CD4-positive, alpha-beta T cell treated with Interleukin-2 at 100 ng/mL for 4 hours (primary cell): ENCODE data around the gene MUC21.
"Not testable (repeated sequence)": the region's sequence is repeated elsewhere in the genome, so short reads cannot be mapped to it uniquely, and the experiment has no call there.

Source experiments
- DNase-seq: peaks from one replicate; pipeline ENCODE4 v3.0.0-alpha.2; 2020; ENCODE audit warnings: low spot score

Gene MUC21

GRCh38 chr6:30969171-30969570 is 14.3 kb upstream of the MUC21 start:
- DNase-seq: not testable (repeated sequence)

DNA sequence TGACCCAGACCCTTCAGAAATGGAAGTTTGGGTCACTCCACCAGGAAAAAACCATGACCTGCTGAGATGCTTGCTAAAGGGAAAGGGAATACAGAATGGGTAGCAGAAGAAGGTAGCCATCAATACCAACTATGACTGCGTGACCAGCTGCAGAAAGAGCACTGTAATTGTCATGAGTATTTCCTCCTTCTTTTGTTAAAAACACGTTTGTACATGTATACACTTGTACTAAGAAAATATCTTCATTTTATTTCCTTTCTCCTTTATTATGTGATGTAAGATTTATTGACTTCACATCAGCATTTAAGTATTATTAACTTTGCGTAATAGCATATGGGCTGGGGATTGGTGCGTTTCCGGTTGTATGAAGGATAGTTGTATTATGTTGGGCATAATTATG is 12.6 kb upstream of the MUC21 start:
- no peak for DNase-seq

DNA sequence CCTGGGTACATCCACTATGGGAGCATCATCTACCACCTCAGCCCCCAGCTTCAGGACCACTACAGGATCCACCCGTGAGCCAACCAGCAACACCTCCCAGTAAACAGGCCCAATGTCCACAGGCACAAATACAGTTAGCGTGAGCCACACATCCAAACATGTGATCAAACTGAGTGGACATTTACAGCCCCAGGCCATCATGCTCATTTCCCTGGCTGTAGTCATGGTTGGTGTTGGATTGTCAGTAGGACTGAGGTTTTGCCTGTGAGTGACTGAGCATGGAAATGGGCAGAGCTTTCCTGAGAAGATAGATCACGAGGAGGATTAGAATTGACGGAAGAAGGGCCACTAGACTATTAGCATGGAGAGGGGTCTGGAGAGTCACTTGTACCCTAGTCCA is 10.7 kb upstream of the MUC21 start:
- no peak for DNase-seq

DNA sequence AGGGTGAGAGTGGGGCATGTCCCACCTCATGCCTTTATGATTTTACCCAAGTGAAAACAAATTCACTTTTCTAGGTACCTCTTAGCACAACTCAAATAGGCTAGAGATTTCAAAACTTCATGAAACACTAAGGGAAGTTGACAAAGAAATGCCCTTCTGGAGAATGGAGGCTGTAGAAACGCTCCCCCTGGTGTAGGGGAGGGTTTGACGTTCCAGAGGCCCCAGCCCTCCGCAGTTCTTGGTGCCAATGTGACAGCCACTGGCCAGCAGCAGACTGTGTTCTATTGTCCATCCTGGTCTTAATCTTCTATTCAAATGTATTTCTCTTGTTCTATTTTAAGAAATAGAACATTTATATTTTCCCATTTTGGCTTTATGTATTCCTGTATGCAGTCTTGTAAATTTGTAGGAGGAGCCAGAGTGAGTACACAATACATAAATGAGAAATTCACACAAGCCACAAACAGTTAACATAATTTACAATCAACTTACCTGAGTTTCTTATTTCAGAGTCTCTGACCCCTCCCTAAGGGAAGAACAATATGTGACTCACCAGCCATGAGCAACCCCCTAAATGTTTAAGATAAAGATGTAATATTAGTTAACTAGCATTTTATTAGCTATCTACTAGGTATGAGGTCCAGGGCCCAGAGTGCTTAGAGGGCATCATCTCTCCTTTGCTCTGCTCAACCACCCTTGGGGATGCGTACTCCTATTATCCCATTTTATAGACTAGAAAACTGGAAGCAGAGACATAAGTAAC is 8.8 kb upstream of the MUC21 start:
- no peak for DNase-seq

DNA sequence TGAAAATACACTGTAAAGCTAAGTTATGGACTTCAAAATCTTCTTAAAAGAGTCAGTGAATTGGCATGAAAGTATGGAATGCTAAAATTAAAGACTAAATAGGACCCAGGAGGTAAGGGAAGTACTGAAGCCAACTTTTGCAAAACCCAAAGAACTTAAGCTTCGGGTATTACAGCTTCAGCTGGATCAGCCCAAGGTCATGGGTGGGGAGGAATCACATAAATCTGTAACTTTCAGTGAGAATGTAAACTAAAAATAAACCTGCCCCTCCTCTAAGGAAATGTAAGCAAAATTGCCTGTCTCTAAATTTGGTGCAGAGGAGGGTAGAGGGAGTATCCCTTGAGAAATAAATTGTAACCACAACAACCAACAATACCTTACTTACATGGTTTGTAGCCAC is 4.4 kb upstream of the MUC21 start:
- DNase-seq: no peak

- DNase-seq: no peak
Measured at GRCh38 chr6:30979690-30980089, 3.8 kb upstream of the MUC21 start.

DNA sequence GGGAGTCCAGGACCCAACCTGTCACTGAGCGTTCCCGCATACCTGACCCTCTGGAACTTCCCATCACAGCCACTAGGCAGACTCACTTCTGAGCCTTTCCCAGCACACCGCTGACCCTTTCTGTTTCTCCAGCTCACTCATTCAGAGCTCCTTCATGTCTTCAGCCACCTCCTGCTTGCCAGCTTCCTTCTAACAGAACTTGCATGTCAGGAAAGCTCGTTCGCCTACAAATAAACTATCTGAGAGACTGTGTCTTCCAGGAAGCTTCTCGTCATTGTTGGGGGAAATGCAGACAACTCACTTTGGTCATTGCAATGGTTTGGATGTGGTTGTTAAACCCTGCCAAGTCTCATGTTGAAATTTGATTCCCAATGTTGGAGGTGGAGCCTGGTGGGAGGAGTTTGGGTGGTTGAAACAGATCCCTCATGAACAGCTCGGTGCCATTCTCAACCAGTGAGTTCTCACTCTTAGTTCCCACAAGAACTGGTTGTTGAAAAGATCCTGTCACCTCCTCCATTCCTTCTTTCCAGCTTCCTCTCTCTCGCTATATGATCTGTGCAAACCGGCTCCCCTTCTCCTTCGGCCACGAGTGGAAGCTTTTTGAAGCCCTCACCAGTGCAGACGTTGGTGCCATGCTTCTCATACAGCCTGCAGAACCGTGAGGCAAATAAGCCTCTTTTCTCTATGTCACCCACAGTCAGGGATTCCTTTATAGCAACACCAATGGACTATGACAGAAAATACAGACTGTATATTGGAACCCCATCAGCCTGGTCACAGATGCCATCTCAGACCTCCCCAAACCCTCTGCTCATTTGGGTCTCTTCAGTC is 1.4 kb upstream of the MUC21 start:
- DNase-seq: no peak

DNA sequence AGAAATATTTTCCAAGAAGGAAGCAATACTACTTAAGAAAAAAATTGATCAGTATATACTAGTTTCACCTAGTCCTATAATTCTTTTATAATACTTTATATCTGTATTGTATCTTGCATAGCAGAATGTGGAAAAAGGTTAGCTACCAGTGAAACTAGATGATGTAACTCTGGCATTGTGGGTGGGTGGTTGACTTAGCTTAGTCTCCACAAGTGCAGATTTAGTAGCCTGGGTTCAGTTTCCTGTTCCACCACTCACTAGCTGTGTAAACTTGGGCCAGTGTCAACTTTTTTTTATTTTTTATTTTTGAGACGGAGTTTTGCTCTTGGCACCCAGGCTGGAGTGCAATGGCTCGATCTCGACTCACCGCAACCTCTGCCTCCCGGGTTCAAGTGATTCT is 2.0 kb downstream of the MUC21 start:
- DNase-seq: no peak

DNA sequence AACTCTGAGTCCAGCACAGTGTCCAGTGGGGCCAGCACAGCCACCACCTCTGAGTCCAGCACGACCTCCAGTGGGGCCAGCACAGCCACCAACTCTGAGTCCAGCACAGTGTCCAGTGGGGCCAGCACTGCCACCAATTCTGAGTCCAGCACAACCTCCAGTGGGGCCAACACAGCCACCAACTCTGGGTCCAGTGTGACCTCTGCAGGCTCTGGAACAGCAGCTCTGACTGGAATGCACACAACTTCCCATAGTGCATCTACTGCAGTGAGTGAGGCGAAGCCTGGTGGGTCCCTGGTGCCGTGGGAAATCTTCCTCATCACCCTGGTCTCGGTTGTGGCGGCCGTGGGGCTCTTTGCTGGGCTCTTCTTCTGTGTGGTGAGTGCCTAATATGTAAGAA is 3.8 kb downstream of the MUC21 start:
- DNase-seq: no peak

- DNase-seq: no peak
Measured at GRCh38 chr6:30988209-30988825, 4.8 kb downstream of the MUC21 start.

DNA sequence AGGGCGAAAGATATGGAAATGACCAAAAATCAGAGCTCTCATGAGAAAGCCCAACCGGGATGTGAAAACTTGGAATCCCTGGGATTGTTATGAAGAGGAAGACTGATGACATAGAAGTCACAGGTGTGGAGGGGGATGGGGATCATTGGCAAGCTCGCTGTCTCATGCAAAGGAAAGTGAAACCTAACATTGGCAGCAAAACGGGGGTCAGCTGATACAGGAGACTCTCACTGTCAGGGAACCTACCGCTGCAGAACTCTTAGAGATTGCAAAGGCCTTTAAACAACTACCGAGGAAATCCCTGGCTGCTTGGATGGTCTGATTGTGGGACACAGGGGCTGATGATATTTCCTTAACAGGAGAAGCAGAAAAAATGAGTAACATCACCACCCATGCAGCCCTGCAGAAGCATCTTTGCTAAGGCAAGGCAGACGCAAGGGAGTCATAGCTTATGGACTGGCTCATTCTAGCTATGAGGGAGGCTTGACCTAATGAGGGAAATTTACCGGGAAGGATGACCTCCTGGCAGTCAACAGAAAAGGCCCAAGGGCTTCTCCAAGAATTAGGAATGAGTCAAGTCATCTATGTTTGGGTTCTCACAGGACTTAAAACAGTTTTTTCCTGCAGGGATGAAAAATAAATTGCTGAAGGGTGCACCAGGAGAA is 7.0 kb downstream of the MUC21 start:
- peak; percentile 18 for DNase-seq

GRCh38 chr6:30991891-30992290 is 8.4 kb downstream of the MUC21 start:
- no peak for DNase-seq

DNA sequence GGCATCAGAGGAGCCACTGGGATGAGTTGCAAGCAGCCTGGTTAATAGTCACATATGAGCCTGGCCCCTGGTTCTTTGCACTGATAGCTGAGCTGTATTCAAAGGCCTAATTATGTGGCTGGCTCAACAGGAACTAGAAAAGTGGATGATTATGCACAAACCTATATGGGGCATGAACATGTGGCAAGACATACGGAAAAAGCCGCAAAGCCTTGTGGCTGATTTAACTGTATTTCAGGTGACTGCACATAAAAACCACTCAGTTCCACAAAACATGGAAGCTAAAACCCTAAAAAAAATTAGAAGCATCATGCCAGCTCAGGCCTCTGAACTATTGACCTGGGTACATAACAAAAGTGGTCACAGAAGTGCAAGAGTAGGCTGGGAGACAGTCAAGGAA is 13.8 kb downstream of the MUC21 start:
- no peak for DNase-seq

GRCh38 chr6:30998785-30999184 is 15.3 kb downstream of the MUC21 start:
- DNase-seq: no peak

DNA sequence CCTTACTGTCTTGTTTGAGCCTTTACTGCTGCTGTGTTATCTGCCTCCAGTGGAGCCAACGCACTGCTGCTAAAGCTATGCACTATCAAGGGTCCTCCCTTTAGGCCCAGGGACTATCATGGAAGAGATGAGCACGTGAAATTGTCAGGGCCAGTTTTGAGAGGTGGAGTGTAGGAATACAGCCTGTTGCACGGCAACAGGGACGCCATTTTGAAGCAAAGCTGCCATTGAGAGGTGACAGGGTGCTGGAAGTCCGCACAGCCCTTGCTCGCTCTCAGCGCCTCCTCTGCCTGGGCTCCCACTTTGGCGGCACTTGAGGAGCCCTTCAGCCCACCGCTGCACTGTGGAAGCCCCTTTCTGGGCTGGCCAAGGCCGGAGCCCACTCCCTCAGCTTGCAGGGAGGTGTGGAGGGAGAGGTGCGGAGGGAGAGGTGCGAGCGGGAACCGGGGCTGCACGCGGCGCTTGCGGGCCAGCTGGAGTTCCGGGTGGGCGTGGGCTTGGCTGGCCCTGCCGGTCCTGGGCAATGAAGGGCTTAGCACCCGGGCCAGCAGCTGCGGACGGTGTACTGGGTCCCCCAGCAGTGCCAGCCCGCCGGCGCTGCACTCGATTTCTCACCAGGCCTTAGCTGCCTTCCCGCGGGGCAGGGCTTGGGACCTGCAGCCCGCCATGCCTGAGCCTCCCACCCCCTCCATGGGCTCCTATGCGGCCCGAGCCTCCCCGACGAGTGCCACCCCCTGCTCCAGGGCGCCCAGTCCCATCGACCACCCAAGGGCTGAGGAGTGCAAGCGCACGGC is 16.7 kb downstream of the MUC21 start:
- DNase-seq: not testable (repeated sequence)

- DNase-seq: no peak
Measured at GRCh38 chr6:31001281-31001888, 17.9 kb downstream of the MUC21 start.

DNA sequence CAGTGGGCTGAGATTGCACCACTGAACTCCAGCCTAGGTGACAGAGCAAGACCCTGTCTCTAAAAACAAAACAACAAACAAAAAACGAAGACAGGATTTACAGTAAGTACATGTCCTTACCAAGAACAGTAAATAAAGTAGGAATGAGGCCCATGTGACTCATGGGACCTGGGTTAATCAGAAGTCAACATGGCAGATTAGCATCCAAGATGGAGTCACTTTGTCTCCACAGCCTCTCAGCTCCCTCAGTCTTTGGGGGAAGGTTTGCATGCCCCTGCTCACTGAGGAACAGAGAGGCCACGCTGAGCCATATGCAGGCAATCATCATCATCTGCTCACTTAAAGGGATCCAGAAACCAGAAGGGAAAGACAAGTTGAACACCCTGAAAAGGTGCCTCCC is 19.0 kb downstream of the MUC21 start:
- DNase-seq: no peak

GRCh38 chr6:31004794-31005193 is 21.3 kb downstream of the MUC21 start:
- no peak for DNase-seq

GRCh38 chr6:31005249-31006020 is 21.9 kb downstream of the MUC21 start:
- no peak for DNase-seq

DNA sequence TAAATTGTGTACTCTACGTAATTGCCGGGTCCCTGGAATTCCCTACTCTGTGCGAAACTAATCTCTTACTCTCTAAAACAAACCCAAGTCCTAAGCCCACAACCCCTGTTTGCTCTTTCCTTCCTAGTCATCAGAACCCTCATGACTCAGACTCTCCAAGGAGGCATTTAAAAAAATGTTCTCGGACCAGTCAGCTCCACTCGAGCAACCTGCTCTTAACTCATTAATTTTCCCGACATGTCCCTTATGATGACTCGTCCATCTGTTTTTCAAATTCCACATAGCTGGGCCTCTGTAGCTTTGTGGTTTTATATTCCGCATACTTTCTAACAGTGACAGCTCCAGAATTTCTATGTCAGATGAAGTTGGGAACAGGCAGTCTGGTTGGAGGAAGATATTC is 24.2 kb downstream of the MUC21 start:
- DNase-seq: no peak
